GM23338 (cell line): ENCODE data around the gene C4BPA.

Experiments
- CTCF ChIP-seq, 2 experiments: fragments of 200-600 bp in 1 of 2; sonication (generic) in 1 of 2; conservative IDR thresholded peaks; 2 replicates each; pipeline versions ENCODE4 v1.5.1 to v1.6.1; 2016 to 2017; ENCODE audit warnings: antibody characterized with exemption in 2 of 2, low read depth in 2 of 2, mild to moderate bottlenecking in 2 of 2, moderate library complexity in 1 of 2
- EZH2 ChIP-seq: fragments of 200-600 bp; sonication (generic); IDR thresholded peaks from one replicate; pipeline ENCODE4 v1.8.0; 2017; ENCODE audit warnings: antibody characterized with exemption, mild to moderate bottlenecking, low read depth; ENCODE audit not compliant: unreplicated experiment
- EZH2phosphoT487 ChIP-seq: fragments of 200-600 bp; sonication (generic); IDR thresholded peaks from one replicate; pipeline ENCODE4 v1.8.1; 2018; ENCODE audit warnings: antibody characterized with exemption; ENCODE audit not compliant: unreplicated experiment
- POLR2AphosphoS5 ChIP-seq: IDR thresholded peaks from 2 replicates; pipeline ENCODE4 v1.6.1; 2016; ENCODE audit warnings: antibody characterized with exemption, low read depth
- REST ChIP-seq: IDR thresholded peaks from one replicate; pipeline ENCODE4 v1.6.1; 2018; ENCODE audit warnings: antibody characterized with exemption; ENCODE audit not compliant: unreplicated experiment
- STAT1 ChIP-seq: IDR thresholded peaks from one replicate; pipeline ENCODE4 v1.6.1; 2016; ENCODE audit warnings: antibody characterized with exemption; ENCODE audit not compliant: unreplicated experiment
- ZNF114 ChIP-seq: fragments of 250-450 bp; sonication (Bioruptor Pico); IDR thresholded peaks from 2 replicates; pipeline ENCODE4 v1.5.0; 2020; ENCODE audit warnings: mild to moderate bottlenecking, moderate library complexity
- TF ChIP-seq, protein P1 (sequence below): fragments of 250-450 bp; sonication (Bioruptor Pico); IDR thresholded peaks from 2 replicates; pipeline ENCODE4 v1.5.0; 2020; ENCODE audit warnings: mild to moderate bottlenecking, moderate library complexity
- TF ChIP-seq, protein P2 (sequence below): IDR thresholded peaks from 2 replicates; pipeline ENCODE4 v1.6.1; 2016; ENCODE audit warnings: antibody characterized with exemption

DNA sequence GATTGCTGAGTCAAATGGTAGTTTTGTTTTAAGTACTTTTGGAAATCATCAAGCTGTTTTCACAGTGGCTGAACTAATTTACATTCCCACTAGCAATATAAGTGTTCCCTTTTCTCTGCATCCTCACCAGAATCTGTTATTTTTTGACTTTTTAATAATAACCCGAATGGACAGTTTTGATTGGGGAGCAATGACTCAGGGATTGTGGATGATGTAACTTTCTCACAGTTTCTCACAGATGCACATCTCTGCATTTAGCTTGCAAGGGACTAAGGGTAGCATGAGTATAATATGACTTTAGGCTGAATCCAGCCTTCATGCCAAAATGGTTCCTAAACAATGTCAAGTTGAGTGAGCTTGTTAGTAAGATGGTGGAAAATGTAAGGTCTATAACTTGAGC is 90.2 kb downstream of the C4BPA start:
- TF ChIP-seq EZH2phosphoT487 = no peak
- TF ChIP-seq CTCF (conservative IDR thresholded peaks at IDR 0.05; ENCODE audit: low read depth in 2 of 2) = no peak
- TF ChIP-seq POLR2AphosphoS5 = no peak
- no peak for TF ChIP-seq REST
- TF ChIP-seq EZH2 = no peak
- no peak for TF ChIP-seq STAT1
- TF ChIP-seq ZNF114 (CRISPR knock-in tag) = no peak
- TF ChIP-seq, protein P1, sequence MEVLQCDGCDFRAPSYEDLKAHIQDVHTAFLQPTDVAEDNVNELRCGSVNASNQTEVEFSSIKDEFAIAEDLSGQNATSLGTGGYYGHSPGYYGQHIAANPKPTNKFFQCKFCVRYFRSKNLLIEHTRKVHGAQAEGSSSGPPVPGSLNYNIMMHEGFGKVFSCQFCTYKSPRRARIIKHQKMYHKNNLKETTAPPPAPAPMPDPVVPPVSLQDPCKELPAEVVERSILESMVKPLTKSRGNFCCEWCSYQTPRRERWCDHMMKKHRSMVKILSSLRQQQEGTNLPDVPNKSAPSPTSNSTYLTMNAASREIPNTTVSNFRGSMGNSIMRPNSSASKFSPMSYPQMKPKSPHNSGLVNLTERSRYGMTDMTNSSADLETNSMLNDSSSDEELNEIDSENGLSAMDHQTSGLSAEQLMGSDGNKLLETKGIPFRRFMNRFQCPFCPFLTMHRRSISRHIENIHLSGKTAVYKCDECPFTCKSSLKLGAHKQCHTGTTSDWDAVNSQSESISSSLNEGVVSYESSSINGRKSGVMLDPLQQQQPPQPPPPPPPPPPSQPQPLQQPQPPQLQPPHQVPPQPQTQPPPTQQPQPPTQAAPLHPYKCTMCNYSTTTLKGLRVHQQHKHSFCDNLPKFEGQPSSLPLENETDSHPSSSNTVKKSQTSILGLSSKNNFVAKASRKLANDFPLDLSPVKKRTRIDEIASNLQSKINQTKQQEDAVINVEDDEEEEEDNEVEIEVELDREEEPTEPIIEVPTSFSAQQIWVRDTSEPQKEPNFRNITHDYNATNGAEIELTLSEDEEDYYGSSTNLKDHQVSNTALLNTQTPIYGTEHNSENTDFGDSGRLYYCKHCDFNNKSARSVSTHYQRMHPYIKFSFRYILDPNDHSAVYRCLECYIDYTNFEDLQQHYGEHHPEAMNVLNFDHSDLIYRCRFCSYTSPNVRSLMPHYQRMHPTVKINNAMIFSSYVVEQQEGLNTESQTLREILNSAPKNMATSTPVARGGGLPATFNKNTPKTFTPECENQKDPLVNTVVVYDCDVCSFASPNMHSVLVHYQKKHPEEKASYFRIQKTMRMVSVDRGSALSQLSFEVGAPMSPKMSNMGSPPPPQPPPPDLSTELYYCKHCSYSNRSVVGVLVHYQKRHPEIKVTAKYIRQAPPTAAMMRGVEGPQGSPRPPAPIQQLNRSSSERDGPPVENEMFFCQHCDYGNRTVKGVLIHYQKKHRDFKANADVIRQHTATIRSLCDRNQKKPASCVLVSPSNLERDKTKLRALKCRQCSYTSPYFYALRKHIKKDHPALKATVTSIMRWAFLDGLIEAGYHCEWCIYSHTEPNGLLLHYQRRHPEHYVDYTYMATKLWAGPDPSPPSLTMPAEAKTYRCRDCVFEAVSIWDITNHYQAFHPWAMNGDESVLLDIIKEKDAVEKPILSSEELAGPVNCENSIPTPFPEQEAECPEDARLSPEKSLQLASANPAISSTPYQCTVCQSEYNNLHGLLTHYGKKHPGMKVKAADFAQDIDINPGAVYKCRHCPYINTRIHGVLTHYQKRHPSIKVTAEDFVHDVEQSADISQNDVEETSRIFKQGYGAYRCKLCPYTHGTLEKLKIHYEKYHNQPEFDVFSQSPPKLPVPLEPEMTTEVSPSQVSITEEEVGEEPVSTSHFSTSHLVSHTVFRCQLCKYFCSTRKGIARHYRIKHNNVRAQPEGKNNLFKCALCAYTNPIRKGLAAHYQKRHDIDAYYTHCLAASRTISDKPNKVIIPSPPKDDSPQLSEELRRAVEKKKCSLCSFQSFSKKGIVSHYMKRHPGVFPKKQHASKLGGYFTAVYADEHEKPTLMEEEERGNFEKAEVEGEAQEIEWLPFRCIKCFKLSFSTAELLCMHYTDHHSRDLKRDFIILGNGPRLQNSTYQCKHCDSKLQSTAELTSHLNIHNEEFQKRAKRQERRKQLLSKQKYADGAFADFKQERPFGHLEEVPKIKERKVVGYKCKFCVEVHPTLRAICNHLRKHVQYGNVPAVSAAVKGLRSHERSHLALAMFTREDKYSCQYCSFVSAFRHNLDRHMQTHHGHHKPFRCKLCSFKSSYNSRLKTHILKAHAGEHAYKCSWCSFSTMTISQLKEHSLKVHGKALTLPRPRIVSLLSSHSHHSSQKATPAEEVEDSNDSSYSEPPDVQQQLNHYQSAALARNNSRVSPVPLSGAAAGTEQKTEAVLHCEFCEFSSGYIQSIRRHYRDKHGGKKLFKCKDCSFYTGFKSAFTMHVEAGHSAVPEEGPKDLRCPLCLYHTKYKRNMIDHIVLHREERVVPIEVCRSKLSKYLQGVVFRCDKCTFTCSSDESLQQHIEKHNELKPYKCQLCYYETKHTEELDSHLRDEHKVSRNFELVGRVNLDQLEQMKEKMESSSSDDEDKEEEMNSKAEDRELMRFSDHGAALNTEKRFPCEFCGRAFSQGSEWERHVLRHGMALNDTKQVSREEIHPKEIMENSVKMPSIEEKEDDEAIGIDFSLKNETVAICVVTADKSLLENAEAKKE = no peak
- TF ChIP-seq, protein P2, sequence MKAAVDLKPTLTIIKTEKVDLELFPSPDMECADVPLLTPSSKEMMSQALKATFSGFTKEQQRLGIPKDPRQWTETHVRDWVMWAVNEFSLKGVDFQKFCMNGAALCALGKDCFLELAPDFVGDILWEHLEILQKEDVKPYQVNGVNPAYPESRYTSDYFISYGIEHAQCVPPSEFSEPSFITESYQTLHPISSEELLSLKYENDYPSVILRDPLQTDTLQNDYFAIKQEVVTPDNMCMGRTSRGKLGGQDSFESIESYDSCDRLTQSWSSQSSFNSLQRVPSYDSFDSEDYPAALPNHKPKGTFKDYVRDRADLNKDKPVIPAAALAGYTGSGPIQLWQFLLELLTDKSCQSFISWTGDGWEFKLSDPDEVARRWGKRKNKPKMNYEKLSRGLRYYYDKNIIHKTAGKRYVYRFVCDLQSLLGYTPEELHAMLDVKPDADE = no peak
